BJ (cell line): ENCODE measurements around the gene ZBTB5. TPM values are rescaled to one million over a fixed set of nuclear protein-coding genes. Genes with fewer than 3 reads are reported as not detected.

Experiments
- CTCF ChIA-PET: fragments of 350-600 bp; formaldehyde crosslinking; extraction: SDS; loops from one replicate; lab custom pipeline; 2021; ENCODE audit warnings: antibody characterized with exemption, inconsistent platforms; lab: Yijun Ruan, JAX
- POLR2A ChIA-PET: fragments of 300-600 bp; sonication (Branson Sonifier 250); formaldehyde crosslinking; extraction: SDS; loops from one replicate; lab custom pipeline; 2021; ENCODE audit warnings: antibody characterized with exemption; lab: Charles Lee
- DNase-seq: peaks from one replicate; pipeline ENCODE4 v3.0.0-alpha.2; 2011; ENCODE audit warnings: low read depth
- H3K27me3 ChIP-seq: 2 replicates; pipeline ENCODE4 v1.6.0; 2011; ENCODE audit warnings: low read length; ENCODE audit not compliant: control insufficient read depth, insufficient read depth
- H3K36me3 ChIP-seq: 2 replicates; pipeline ENCODE4 v1.5.1; 2011; ENCODE audit warnings: low read length; ENCODE audit not compliant: control insufficient read depth, insufficient read depth
- H3K4me3 ChIP-seq: 2 replicates; pipeline ENCODE4 v1.5.1; 2011; ENCODE audit warnings: low read depth, mild to moderate bottlenecking, control low read depth, low read length
- CTCF ChIP-seq: IDR thresholded peaks from 2 replicates; pipeline ENCODE4 v1.5.1; 2011; ENCODE audit warnings: low read depth, mild to moderate bottlenecking, control low read depth, inconsistent platforms, low read length, moderate library complexity; ENCODE audit not compliant: insufficient read depth
- polyA plus RNA-seq: library from polyadenylated mRNA; depleted of rRNA; stranded (reverse); fragments of >200 nt; gene quantifications from 2 replicates; pipeline ENCODE4 v1.2.3, GENCODE V29; 2011

ZBTB5 gene
- polyA plus RNA-seq, 1 experiment = 12.6 TPM

- peaks cover 22% of the 10 kb centered on the region for H3K36me3 ChIP-seq
- H3K27me3 ChIP-seq = no peaks in the 10 kb centered on the region
- CTCF ChIA-PET = no interaction called here
- POLR2A ChIA-PET = no interaction called here
- H3K4me3 ChIP-seq = no peak overlapping the region
- no peak for DNase-seq
- no peak for TF ChIP-seq CTCF
Measured at GRCh38 chr9:37503736-37504135, 38.5 kb upstream of the ZBTB5 start.

GRCh38 chr9:37501957-37502596 is 36.8 kb upstream of the ZBTB5 start:
- ChIA-PET POLR2A (no interaction called here), CTCF (interaction anchor here (2.3 kb wide), 1 partner anchor 9 kb away, joined by 6 read pairs; no protein-coding TSS in a partner anchor)
- H3K36me3 ChIP-seq = peaks cover 23% of the 10 kb centered on the region
- H3K4me3 ChIP-seq = no peak overlapping the region
- TF ChIP-seq CTCF = no peak
- no peak for DNase-seq
- H3K27me3 ChIP-seq = no peaks in the 10 kb centered on the region

- no peaks in the 10 kb centered on the region for H3K27me3 ChIP-seq
- H3K36me3 ChIP-seq = peaks cover 26% of the 10 kb centered on the region
- CTCF ChIA-PET = no interaction called here
- DNase-seq = no peak
- POLR2A ChIA-PET = no interaction called here
- TF ChIP-seq CTCF = no peak
- no peak overlapping the region for H3K4me3 ChIP-seq
Measured at GRCh38 chr9:37499297-37499696, 34.0 kb upstream of the ZBTB5 start.

- TF ChIP-seq CTCF = no peak
- CTCF ChIA-PET = interaction anchor here (0.6 to 1.5 kb wide), 2 partner anchors 12 to 85 kb away, joined by 4 to 6 read pairs; no protein-coding TSS in a partner anchor
- no peak for DNase-seq
- Histone ChIP-seq H3K4me3 (no peak overlapping the region), H3K27me3 (no peaks in the 10 kb centered on the region), H3K36me3 (peaks cover 27% of the 10 kb centered on the region)
- POLR2A ChIA-PET = no interaction called here
Measured at GRCh38 chr9:37498457-37498856, 33.2 kb upstream of the ZBTB5 start.

- no peak for DNase-seq
- POLR2A ChIA-PET = no interaction called here
- Histone ChIP-seq H3K4me3 (no peak overlapping the region), H3K27me3 (no peaks in the 10 kb centered on the region), H3K36me3 (peaks cover 25% of the 10 kb centered on the region)
- CTCF ChIA-PET = interaction anchor here (1.5 kb wide), 1 partner anchor 11 kb away, joined by 6 read pairs; no protein-coding TSS in a partner anchor
- TF ChIP-seq CTCF = no peak
Measured at GRCh38 chr9:37497320-37497719, 32.1 kb upstream of the ZBTB5 start.
